Measurements from ENCODE around the gene JOSD2. TPM values are rescaled to one million over a fixed set of nuclear protein-coding genes. Genes with fewer than 3 reads are reported as not detected.
A peak's percentile ranks its signal among the peaks of the same experiment; 100 is the strongest.

Gene JOSD2
- total and polyA plus RNA-seq, 2 of the 4 experiments (the other 2 are of a cell fraction), result 12.2 to 54.1 TPM

- Histone ChIP-seq H2BK20ac (ENCODE audit: low read depth, low read length) (no peak overlapping the region), H3K79me1 (ENCODE audit: low read depth in 1 of 2, low read length in 2 of 2) (no peaks in the 10 kb centered on the region), H2AFZ (replicated peaks; ENCODE audit: low read length, poor library complexity) (peak overlapping the region; percentile 53), H3K9me1 (ENCODE audit: insufficient read depth, low read length) (no peaks in the 10 kb centered on the region), H2BK5ac (ENCODE audit: low read depth, low read length, poor library complexity, severe bottlenecking) (no peak overlapping the region), H3K23ac (ENCODE audit: low read depth, low read length) (no peak overlapping the region), H3K9me3 (ENCODE audit: control insufficient read depth, insufficient read depth, low read length) (no peaks in the 10 kb centered on the region), H3K36me3 (ENCODE audit: control insufficient read depth, insufficient read depth, low read length) (no peaks in the 10 kb centered on the region), H3K27me3 (ENCODE audit: control insufficient read depth, insufficient read depth, low read length) (peaks cover 12% of the 10 kb centered on the region; the same call in 1 of the 2 replicates), H2BK120ac (ENCODE audit: low read depth, low read length) (no peak overlapping the region), H4K20me1 (ENCODE audit: insufficient read depth, low read length) (no peaks in the 10 kb centered on the region), H3K27ac (ENCODE audit: insufficient read depth, low read length) (no peak overlapping the region), H3K14ac (replicated peaks; ENCODE audit: low read depth, low read length) (no peak overlapping the region), H3K9ac (ENCODE audit: low read depth, low read length) (no peak overlapping the region), H3K56ac (ENCODE audit: extremely low read depth, insufficient read depth, low read length) (no peak overlapping the region), H2AK9ac (replicated peaks; ENCODE audit: low read depth, low read length, poor library complexity) (no peak overlapping the region), H2BK15ac (ENCODE audit: low read depth, low read length) (no peak overlapping the region), H3K18ac (ENCODE audit: low read depth, low read length) (no peak overlapping the region), H3K4me1 (ENCODE audit: control insufficient read depth, insufficient read depth, low read length) (no peaks in the 10 kb centered on the region), H3K4me3 (ENCODE audit: insufficient read depth, low read depth, low read length) (0 out of 2 replicates have a peak overlapping the region, but pooled peaks have one; percentile 4), H2AK5ac (ENCODE audit: low read depth, low read length) (no peak overlapping the region), H4K5ac (ENCODE audit: low read depth, low read length) (no peak overlapping the region), H4K91ac (ENCODE audit: insufficient read depth, low read depth, low read length) (no peak overlapping the region), H3K4me2 (ENCODE audit: low read depth, low read length) (peak overlapping the region; percentile 14; the same call in 1 of the 2 replicates), H4K8ac (ENCODE audit: low read depth in 2 of 2, low read length in 2 of 2) (no peak overlapping the region), H3K4ac (ENCODE audit: low read depth, low read length) (no peak overlapping the region)
- dilution Hi-C loops (cut with HindIII; ENCODE audit: low sequenced_read_pairs, unreplicated experiment), result no loop called here
- DNase-seq (peak; percentile 6), ATAC-seq (ENCODE audit: low read depth) (peak; percentile 38; the same call in 1 of the 2 replicates)
- WGBS, 2 experiments (ENCODE audit: extremely low coverage in 2 of 2, insufficient read length in 1 of 2), result 29% methylated on average over 27 of the region's 50 CpGs; no CpG with 5 or more reads in 1 of the 2 experiments
- TF ChIP-seq FOS (IDR thresholded peaks at IDR 0.05; ENCODE audit: low read depth, low read length) (no peak), CHD1 (IDR thresholded peaks at IDR 0.05; ENCODE audit: low read depth, low read length) (no peak), ELK1 (IDR thresholded peaks at IDR 0.05; ENCODE audit: borderline replicate concordance, low read depth, low read length) (no peak), SMC3 (IDR thresholded peaks at IDR 0.05; ENCODE audit: low read depth, low read length) (no peak), USF2 (IDR thresholded peaks at IDR 0.05; ENCODE audit: low read depth, low read length) (no peak), POLR2A (IDR thresholded peaks at IDR 0.05; ENCODE audit: low read depth, low read length) (no peak), RCOR1 (IDR thresholded peaks at IDR 0.05; ENCODE audit: insufficient replicate concordance, low read length) (no peak), CTCF (conservative IDR thresholded peaks at IDR 0.05; ENCODE audit: low read depth, low read length) (no peak), NFE2L2 (IDR thresholded peaks at IDR 0.05; ENCODE audit: low read depth, low read length) (no peak), MAFK (IDR thresholded peaks at IDR 0.05; ENCODE audit: low read depth, low read length) (no peak), MAZ (IDR thresholded peaks at IDR 0.05; ENCODE audit: borderline replicate concordance, low read depth, low read length) (no peak)
- no TSS peak for BruUV-seq (replicated peaks)
- in situ Hi-C loops (cut with MboI; ENCODE audit: low sequenced_read_pairs), result no loop called here
- intact Hi-C loops (cut with micrococcal nuclease), result no loop called here
- ChIA-PET POLR2A (ENCODE audit: unreplicated experiment) (no interaction called here), CTCF (no interaction called here)
Observed at GRCh38 chr19:50458396-50459066, 52.5 kb downstream of the JOSD2 start.

Data from IMR-90 (cell line).